HG03097 (cell line): Measurements from ENCODE around the gene DNAJC2.
"Not testable (repeated sequence)": the region's sequence is repeated elsewhere in the genome, so short reads cannot be mapped to it uniquely, and the experiment has no call there.

Experiments used
- ATAC-seq: cut with Tn5 transposase; IDR thresholded peaks from one replicate; pipeline ENCODE4 v1.9.1; 2021; ENCODE audit not compliant: unreplicated experiment, low FRiP score

DNAJC2 gene

GRCh38 chr7:103278195-103278594, 66.4 kb downstream of the DNAJC2 start:
- not testable (repeated sequence) for ATAC-seq

- ATAC-seq, result not testable (repeated sequence)
Measured at GRCh38 chr7:103274867-103275266, 69.7 kb downstream of the DNAJC2 start.

- ATAC-seq, result not testable (repeated sequence)
Measured at GRCh38 chr7:103273374-103273773, 71.2 kb downstream of the DNAJC2 start.

GRCh38 chr7:103266229-103266628, 78.3 kb downstream of the DNAJC2 start:
- not testable (repeated sequence) for ATAC-seq

- not testable (repeated sequence) for ATAC-seq
Measured at GRCh38 chr7:103264054-103264453, 80.5 kb downstream of the DNAJC2 start.
